Measurements from ENCODE around the gene ATP7B.

Gene ATP7B

DNA sequence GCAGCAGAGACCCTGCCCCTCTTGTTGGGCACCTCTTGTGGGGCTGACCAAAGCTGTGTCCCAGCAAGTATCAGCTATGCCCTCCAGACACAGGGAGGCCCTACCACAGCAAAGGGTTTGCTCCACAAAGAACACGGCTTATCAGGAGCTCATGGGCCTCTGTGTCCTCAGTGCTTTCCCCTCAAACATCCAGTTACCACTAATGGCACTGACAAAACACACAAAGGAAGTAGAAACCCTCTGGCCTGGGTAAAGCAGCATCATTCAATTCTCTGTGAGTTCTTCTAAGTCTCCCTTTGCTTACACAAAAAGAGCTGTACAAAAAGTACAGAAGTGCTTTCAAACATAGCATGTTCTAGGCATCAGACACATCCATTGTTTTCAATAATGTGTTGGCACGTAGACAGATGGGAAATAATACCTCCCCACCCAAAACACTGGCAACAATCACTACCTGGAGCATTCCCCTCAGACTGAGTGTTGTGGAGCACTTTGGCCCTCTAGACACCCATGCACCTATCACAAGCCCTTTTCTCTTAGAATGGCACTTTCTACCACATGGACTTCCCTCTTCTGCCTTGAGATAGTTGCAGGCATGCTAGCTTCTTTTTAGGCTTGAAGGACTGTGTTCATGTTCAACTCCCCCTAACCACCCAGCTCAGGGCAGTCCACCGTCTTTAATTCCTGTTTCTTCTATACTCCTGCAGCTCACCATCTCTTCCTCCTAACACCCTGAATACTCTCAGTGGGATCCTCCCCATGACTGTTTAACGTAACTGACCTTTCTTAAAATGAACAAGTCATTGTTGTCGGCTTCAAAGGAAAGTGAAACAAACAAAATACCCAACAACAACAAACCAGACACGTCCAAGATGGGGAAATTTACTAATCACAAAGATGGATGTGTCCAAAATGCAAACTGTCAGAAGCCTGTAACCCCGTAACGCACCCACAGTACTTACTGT is 43.5 kb downstream of the ATP7B start:
- Histone ChIP-seq H3K27ac (ENCODE audit: poor library complexity, severe bottlenecking) (no peak overlapping the region), H3K36me3 (ENCODE audit: low read depth) (no peaks in the 10 kb centered on the region), H3K9me3 (ENCODE audit: severe bottlenecking) (no peaks in the 10 kb centered on the region), H3K4me3 (ENCODE audit: severe bottlenecking) (no peak overlapping the region), H3K27me3 (ENCODE audit: insufficient read depth, poor library complexity, severe bottlenecking) (no peaks in the 10 kb centered on the region), H3K4me1 (ENCODE audit: insufficient read depth, poor library complexity, severe bottlenecking) (no peaks in the 10 kb centered on the region)
- no peak for DNase-seq (ENCODE audit: low spot score)
- no peak for ATAC-seq (ENCODE audit: low read depth)
- no peak for TF ChIP-seq CTCF (IDR thresholded peaks at IDR 0.05; ENCODE audit: poor library complexity, severe bottlenecking)

DNA sequence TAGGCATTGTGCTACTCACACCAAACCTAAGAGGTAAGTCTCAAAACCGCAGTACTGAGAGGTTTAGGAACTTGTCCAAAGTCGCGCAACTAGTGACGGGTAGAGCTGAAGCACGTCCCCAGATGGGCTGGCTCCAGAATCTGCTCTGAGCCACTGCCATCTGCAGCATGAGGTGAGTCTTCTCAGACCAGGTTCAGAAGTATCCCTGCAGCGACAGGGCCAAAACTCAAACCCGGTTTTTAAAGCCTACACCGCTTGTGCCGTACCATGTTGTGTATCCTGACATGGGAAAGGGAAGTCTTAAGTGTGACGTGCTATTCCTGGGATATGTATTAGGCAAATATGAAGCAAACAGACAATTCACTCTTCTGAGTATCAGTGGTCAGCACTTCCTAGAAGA is 45.1 kb downstream of the ATP7B start:
- no peaks in the 10 kb centered on the region for H3K36me3 ChIP-seq (ENCODE audit: low read depth)
- no peak for ATAC-seq (ENCODE audit: low read depth)
- H3K27me3 ChIP-seq (ENCODE audit: insufficient read depth, poor library complexity, severe bottlenecking), result no peaks in the 10 kb centered on the region
- DNase-seq (ENCODE audit: low spot score), result no peak
- H3K4me3 ChIP-seq (ENCODE audit: severe bottlenecking), result no peak overlapping the region
- TF ChIP-seq CTCF (IDR thresholded peaks at IDR 0.05; ENCODE audit: poor library complexity, severe bottlenecking), result no peak
- no peak overlapping the region for H3K27ac ChIP-seq (ENCODE audit: poor library complexity, severe bottlenecking)
- no peaks in the 10 kb centered on the region for H3K4me1 ChIP-seq (ENCODE audit: insufficient read depth, poor library complexity, severe bottlenecking)
- no peaks in the 10 kb centered on the region for H3K9me3 ChIP-seq (ENCODE audit: severe bottlenecking)

GRCh38 chr13:51961493-51962403 is 49.5 kb downstream of the ATP7B start:
- Histone ChIP-seq H3K36me3 (ENCODE audit: low read depth) (no peaks in the 10 kb centered on the region), H3K27ac (ENCODE audit: poor library complexity, severe bottlenecking) (no peak overlapping the region), H3K9me3 (ENCODE audit: severe bottlenecking) (no peaks in the 10 kb centered on the region), H3K27me3 (ENCODE audit: insufficient read depth, poor library complexity, severe bottlenecking) (no peaks in the 10 kb centered on the region), H3K4me1 (ENCODE audit: insufficient read depth, poor library complexity, severe bottlenecking) (no peaks in the 10 kb centered on the region), H3K4me3 (ENCODE audit: severe bottlenecking) (no peak overlapping the region)
- DNase-seq (ENCODE audit: low spot score), result no peak
- no peak for TF ChIP-seq CTCF (IDR thresholded peaks at IDR 0.05; ENCODE audit: poor library complexity, severe bottlenecking)
- no peak for ATAC-seq (ENCODE audit: low read depth)

GRCh38 chr13:51960766-51961165 is 50.5 kb downstream of the ATP7B start:
- Histone ChIP-seq H3K4me1 (ENCODE audit: insufficient read depth, poor library complexity, severe bottlenecking) (no peaks in the 10 kb centered on the region), H3K36me3 (ENCODE audit: low read depth) (no peaks in the 10 kb centered on the region), H3K9me3 (ENCODE audit: severe bottlenecking) (no peaks in the 10 kb centered on the region), H3K27me3 (ENCODE audit: insufficient read depth, poor library complexity, severe bottlenecking) (no peaks in the 10 kb centered on the region), H3K4me3 (ENCODE audit: severe bottlenecking) (no peak overlapping the region), H3K27ac (ENCODE audit: poor library complexity, severe bottlenecking) (no peak overlapping the region)
- DNase-seq (ENCODE audit: low spot score) (no peak), ATAC-seq (ENCODE audit: low read depth) (no peak)
- TF ChIP-seq CTCF (IDR thresholded peaks at IDR 0.05; ENCODE audit: poor library complexity, severe bottlenecking), result no peak
